Adrenal gland (tissue), 5 donors: ENCODE data around the gene MYH10.

Experiments used
- POLR2A ChIP-seq, 2 donors: fragments of 450-650 bp; IDR thresholded peaks; one replicate each; pipeline ENCODE4 v1.6.1; 2017; ENCODE audit warnings: antibody characterized with exemption in 2 of 2, mild to moderate bottlenecking in 2 of 2, moderate library complexity in 1 of 2
- TF ChIP-seq, protein P1 (sequence below), 6 experiments: fragments of 450-650 bp in 4 of 6; fragments of 200-600 bp in 2 of 6; sonication (generic) in 1 of 6; IDR thresholded peaks; 1 replicate in 5 of 6; 2 replicates in 1 of 6; pipeline versions ENCODE4 v1.5.1 to v1.8.0; 2016 to 2021; ENCODE audit warnings: antibody characterized with exemption in 6 of 6, mild to moderate bottlenecking in 2 of 6, moderate library complexity in 1 of 6
- donor health status: DM: no; HTN: no; CAD: no.

DNA sequence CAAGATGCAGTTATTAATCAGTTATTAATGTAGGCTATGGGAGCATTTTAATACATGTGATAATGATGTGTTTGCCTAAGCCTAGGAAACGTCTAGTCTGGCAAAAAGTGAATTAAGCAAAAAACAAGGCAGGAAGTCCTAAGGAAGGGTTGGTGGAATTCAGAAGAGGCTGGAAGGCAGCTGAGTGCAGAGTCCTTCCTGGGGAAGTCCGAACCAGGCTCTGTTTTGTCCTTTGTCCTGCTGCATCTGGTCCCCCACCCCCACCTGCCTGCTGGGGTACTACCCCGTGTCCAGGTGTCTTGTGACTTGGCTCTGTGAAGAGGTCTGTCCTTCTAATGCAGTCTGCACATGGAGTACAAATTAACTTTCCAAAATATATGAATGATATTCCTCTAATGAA is 1.5 kb upstream of the MYH10 start:
- TF ChIP-seq, protein P1, sequence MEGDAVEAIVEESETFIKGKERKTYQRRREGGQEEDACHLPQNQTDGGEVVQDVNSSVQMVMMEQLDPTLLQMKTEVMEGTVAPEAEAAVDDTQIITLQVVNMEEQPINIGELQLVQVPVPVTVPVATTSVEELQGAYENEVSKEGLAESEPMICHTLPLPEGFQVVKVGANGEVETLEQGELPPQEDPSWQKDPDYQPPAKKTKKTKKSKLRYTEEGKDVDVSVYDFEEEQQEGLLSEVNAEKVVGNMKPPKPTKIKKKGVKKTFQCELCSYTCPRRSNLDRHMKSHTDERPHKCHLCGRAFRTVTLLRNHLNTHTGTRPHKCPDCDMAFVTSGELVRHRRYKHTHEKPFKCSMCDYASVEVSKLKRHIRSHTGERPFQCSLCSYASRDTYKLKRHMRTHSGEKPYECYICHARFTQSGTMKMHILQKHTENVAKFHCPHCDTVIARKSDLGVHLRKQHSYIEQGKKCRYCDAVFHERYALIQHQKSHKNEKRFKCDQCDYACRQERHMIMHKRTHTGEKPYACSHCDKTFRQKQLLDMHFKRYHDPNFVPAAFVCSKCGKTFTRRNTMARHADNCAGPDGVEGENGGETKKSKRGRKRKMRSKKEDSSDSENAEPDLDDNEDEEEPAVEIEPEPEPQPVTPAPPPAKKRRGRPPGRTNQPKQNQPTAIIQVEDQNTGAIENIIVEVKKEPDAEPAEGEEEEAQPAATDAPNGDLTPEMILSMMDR (IDR thresholded peaks at IDR 0.05): no peak
- no peak for TF ChIP-seq POLR2A (IDR thresholded peaks at IDR 0.05)
